ENCODE measurements around the gene NLRC5.

The NLRC5 gene

GRCh38 chr16:57127037-57127763 lies 137.8 kb downstream of the NLRC5 start:
- DNase-seq (ENCODE audit: low read depth) = no peak

DNA sequence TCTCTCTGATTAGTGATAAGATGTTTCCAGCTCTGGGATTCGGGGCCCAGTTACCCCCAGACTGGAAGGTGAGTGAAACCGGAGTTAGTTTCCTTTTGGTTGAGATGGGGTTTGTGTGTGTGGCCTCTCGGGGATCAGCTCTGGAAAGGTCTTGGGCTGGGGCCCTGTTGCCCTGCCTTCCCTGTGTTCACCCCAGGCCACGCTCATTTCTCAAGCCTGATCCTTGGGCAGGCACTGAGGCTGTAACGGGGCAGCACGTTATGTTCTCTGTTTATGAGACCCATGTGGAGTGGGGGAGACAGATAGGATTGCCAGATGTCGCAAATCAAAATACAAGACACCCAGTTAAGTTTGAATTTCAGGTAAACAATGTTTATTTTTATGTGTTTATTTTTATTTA lies 138.5 kb downstream of the NLRC5 start:
- DNase-seq (ENCODE audit: low read depth) = no peak

GRCh38 chr16:57128771-57129389 lies 139.5 kb downstream of the NLRC5 start:
- no peak for DNase-seq (ENCODE audit: low read depth)

GRCh38 chr16:57130950-57131321 lies 141.6 kb downstream of the NLRC5 start:
- DNase-seq (ENCODE audit: low read depth) = no peak

GRCh38 chr16:57131351-57131970 lies 142.1 kb downstream of the NLRC5 start:
- DNase-seq (ENCODE audit: low read depth) = no peak

DNA sequence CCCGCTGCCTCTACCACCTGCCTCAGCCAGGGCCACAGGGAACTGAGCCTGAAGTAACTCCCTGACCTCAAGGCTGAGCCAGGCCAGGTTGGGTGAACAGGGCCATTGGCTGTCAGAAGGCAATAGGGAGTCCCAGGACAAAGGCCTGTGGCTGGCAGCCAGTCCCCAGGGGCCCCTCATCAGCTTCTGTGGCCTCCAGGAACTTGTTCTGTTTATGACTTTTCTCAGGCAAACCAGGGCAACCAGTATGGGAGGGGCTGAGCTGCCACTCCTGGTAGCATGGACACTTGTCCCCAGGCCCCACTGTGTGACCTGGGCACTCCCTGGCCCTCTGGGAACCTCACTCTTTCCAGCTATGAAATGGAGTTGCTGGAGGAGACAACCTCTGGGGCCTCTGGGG lies 143.1 kb downstream of the NLRC5 start:
- DNase-seq (ENCODE audit: low read depth) = no peak

GRCh38 chr16:57133031-57133430 lies 143.7 kb downstream of the NLRC5 start:
- DNase-seq (ENCODE audit: low read depth) = no peak
